Neural cell (in vitro differentiated cells): ENCODE data around the gene CADPS2. TPM values are rescaled to one million over a fixed set of nuclear protein-coding genes. Genes with fewer than 3 reads are reported as not detected.

Experiments used
- H2AFZ ChIP-seq: fragments of 200-600, 300-800 bp; sonication (generic), shearing (Covaris generic); 2 replicates; pipeline ENCODE4 v1.6.0; 2014; ENCODE audit warnings: low read depth, mild to moderate bottlenecking, antibody characterized with exemption, low read length, moderate library complexity
- H3F3A ChIP-seq: fragments of 200-600 bp; shearing (Covaris generic); 2 replicates; pipeline ENCODE4 v1.6.1; 2016; ENCODE audit warnings: mild to moderate bottlenecking, moderate library complexity, mixed read lengths, antibody characterized with exemption, low read length; ENCODE audit not compliant: insufficient read depth, poor library complexity, severe bottlenecking
- H3K27ac ChIP-seq: fragments of 200-600, 300-800 bp; sonication (generic), shearing (Covaris generic); 2 replicates; pipeline ENCODE4 v1.5.1; 2014; ENCODE audit warnings: mild to moderate bottlenecking, low read length, moderate library complexity
- H3K27me3 ChIP-seq: fragments of 300-800, 200-600 bp; sonication (generic), shearing (Covaris generic); 2 replicates; pipeline ENCODE4 v1.6.0; 2014; ENCODE audit warnings: mild to moderate bottlenecking, low read depth, low read length, moderate library complexity; ENCODE audit not compliant: insufficient read depth
- H3K36me3 ChIP-seq: fragments of 300-800, 200-600 bp; sonication (generic), shearing (Covaris generic); 2 replicates; pipeline ENCODE4 v1.5.1; 2014; ENCODE audit warnings: mild to moderate bottlenecking, antibody characterized with exemption, low read length, moderate library complexity; ENCODE audit not compliant: insufficient read depth
- H3K4me2 ChIP-seq: fragments of 300-800, 200-600 bp; sonication (generic), shearing (Covaris generic); 2 replicates; pipeline ENCODE4 v1.6.0; 2014; ENCODE audit warnings: mild to moderate bottlenecking, low read length
- H3K4me3 ChIP-seq: fragments of 300-800, 200-600 bp; sonication (generic), shearing (Covaris generic); 2 replicates; pipeline ENCODE4 v1.5.1; 2014; ENCODE audit warnings: mild to moderate bottlenecking, low read length, moderate library complexity
- H3K79me2 ChIP-seq: fragments of 200-600 bp; shearing (Covaris generic); replicated peaks from 2 replicates; pipeline ENCODE4 v1.6.0; 2014; ENCODE audit warnings: mild to moderate bottlenecking, low read length, moderate library complexity; ENCODE audit not compliant: insufficient read depth
- H3K9ac ChIP-seq: fragments of 300-800, 200-600 bp; sonication (generic), shearing (Covaris generic); 2 replicates; pipeline ENCODE4 v1.6.1; 2016; ENCODE audit warnings: mild to moderate bottlenecking, low read length, mixed read lengths
- H3K9me2 ChIP-seq: fragments of 200-600 bp; shearing (Covaris generic); 2 replicates; pipeline ENCODE4 v1.6.1; 2016; ENCODE audit warnings: mild to moderate bottlenecking, low read length, mixed read lengths; ENCODE audit not compliant: insufficient read depth
- H3K9me3 ChIP-seq: fragments of 200-600, 300-800 bp; sonication (generic), shearing (Covaris generic); 2 replicates; pipeline ENCODE4 v1.6.1; 2016; ENCODE audit warnings: mild to moderate bottlenecking, mixed run types, low read length, moderate library complexity, mixed read lengths
- H4K20me1 ChIP-seq: fragments of 200-600 bp; shearing (Covaris generic); 2 replicates; pipeline ENCODE4 v1.6.1; 2016; ENCODE audit warnings: mild to moderate bottlenecking, mixed run types; ENCODE audit not compliant: insufficient read depth
- CTCF ChIP-seq: fragments of 450-650 bp; IDR thresholded peaks from 2 replicates; pipeline ENCODE4 v1.5.1; 2014; ENCODE audit warnings: antibody characterized with exemption, mild to moderate bottlenecking, moderate library complexity; ENCODE audit not compliant: poor library complexity, severe bottlenecking
- EP300 ChIP-seq: fragments of 450-650 bp; conservative IDR thresholded peaks from 2 replicates; pipeline ENCODE4 v1.6.1; 2014; ENCODE audit warnings: antibody characterized with exemption, mild to moderate bottlenecking, moderate library complexity; ENCODE audit not compliant: poor library complexity, severe bottlenecking
- EZH2 ChIP-seq: fragments of 200-600, 300-800 bp; shearing (Covaris generic), sonication (generic); IDR thresholded peaks from 2 replicates; pipeline ENCODE4 v1.6.1; 2014; ENCODE audit warnings: antibody characterized with exemption, low read length, borderline replicate concordance, mild to moderate bottlenecking; ENCODE audit not compliant: insufficient read depth, poor library complexity, severe bottlenecking
- MXI1 ChIP-seq: fragments of 450-650 bp; conservative IDR thresholded peaks from 2 replicates; pipeline ENCODE4 v1.6.1; 2014; ENCODE audit warnings: antibody characterized with exemption, mild to moderate bottlenecking; ENCODE audit not compliant: poor library complexity, severe bottlenecking
- POLR2AphosphoS5 ChIP-seq: IDR thresholded peaks from 2 replicates; pipeline ENCODE4 v1.6.1; 2012
- RAD21 ChIP-seq: fragments of 450-650 bp; conservative IDR thresholded peaks from 2 replicates; pipeline ENCODE4 v1.6.1; 2014; ENCODE audit warnings: antibody characterized with exemption, mild to moderate bottlenecking, moderate library complexity
- REST ChIP-seq: IDR thresholded peaks from 2 replicates; pipeline ENCODE4 v1.6.1; 2012; ENCODE audit warnings: borderline replicate concordance
- SMC3 ChIP-seq: fragments of 450-650 bp; conservative IDR thresholded peaks from 2 replicates; pipeline ENCODE4 v1.6.1; 2014; ENCODE audit warnings: antibody characterized with exemption, mild to moderate bottlenecking, moderate library complexity; ENCODE audit not compliant: poor library complexity
- TAF1 ChIP-seq: IDR thresholded peaks from 2 replicates; pipeline ENCODE4 v1.6.1; 2012; ENCODE audit warnings: low read depth
- polyA plus RNA-seq: library from polyadenylated mRNA; depleted of rRNA; stranded (reverse); fragments of >200 nt; gene quantifications from 2 replicates; pipeline ENCODE4 v1.2.3, GENCODE V29; 2014

The CADPS2 gene
- polyA plus RNA-seq, 1 donor from 2014 or later: 5.9 TPM

- no peak overlapping the region for H3K4me2 ChIP-seq
- no peaks in the 10 kb centered on the region for H3K9me3 ChIP-seq
- no peaks in the 10 kb centered on the region for H3K9me2 ChIP-seq
- no peaks in the 10 kb centered on the region for H3K36me3 ChIP-seq
- TF ChIP-seq MXI1 (no peak), EZH2 (no peak), EP300 (no peak), RAD21 (no peak), POLR2AphosphoS5 (no peak), REST (no peak), TAF1 (no peak), CTCF (no peak), SMC3 (no peak)
- no peak overlapping the region for H3K9ac ChIP-seq
- no peak overlapping the region for H3K27ac ChIP-seq
- no peaks in the 10 kb centered on the region for H3K27me3 ChIP-seq
- H2AFZ ChIP-seq: no peak overlapping the region
- no peaks in the 10 kb centered on the region for H4K20me1 ChIP-seq
- no peaks in the 10 kb centered on the region for H3K79me2 ChIP-seq
- no peaks in the 10 kb centered on the region for H3F3A ChIP-seq
- no peak overlapping the region for H3K4me3 ChIP-seq
Observed at GRCh38 chr7:122688400-122688998, 197.8 kb downstream of the CADPS2 start.

- no peak overlapping the region for H3K9ac ChIP-seq
- no peaks in the 10 kb centered on the region for H3K27me3 ChIP-seq
- no peak overlapping the region for H3K4me3 ChIP-seq
- no peak overlapping the region for H3K4me2 ChIP-seq
- TF ChIP-seq TAF1: no peak
- no peak for TF ChIP-seq EZH2
- TF ChIP-seq SMC3: no peak
- no peak for TF ChIP-seq REST
- TF ChIP-seq MXI1: no peak
- no peaks in the 10 kb centered on the region for H3K9me2 ChIP-seq
- H2AFZ ChIP-seq: no peak overlapping the region
- no peak overlapping the region for H3K27ac ChIP-seq
- H3K9me3 ChIP-seq: no peaks in the 10 kb centered on the region
- H3K36me3 ChIP-seq: no peaks in the 10 kb centered on the region
- H3F3A ChIP-seq: no peaks in the 10 kb centered on the region
- H3K79me2 ChIP-seq: no peaks in the 10 kb centered on the region
- no peaks in the 10 kb centered on the region for H4K20me1 ChIP-seq
Observed at GRCh38 chr7:122686360-122686878, 199.8 kb downstream of the CADPS2 start.
